Hair follicular keratinocyte (primary cell): ENCODE data around the gene RRP36. TPM values are rescaled to one million over a fixed set of nuclear protein-coding genes. Genes with fewer than 3 reads are reported as not detected.

ENCODE experiments used
- total RNA-seq: library from RNA; depleted of rRNA; stranded (reverse); fragments of >200 nt; gene quantifications from 2 replicates; pipeline ENCODE4 v1.2.3, GENCODE V29; 2015

Gene RRP36
- total RNA-seq, result 74.8 and 102 TPM in 2 replicates

GRCh38 chr6:43021270-43022047 is at the start of gene RRP36:
Gene RRP36, plus strand, starts transcription at chr6:43021623. Its CDS starts 32 bp downstream, at chr6:43021655.

GRCh38 chr6:42978839-42979522 is 42.4 kb upstream of the RRP36 start, which contains the start of gene PEX6:
Gene PEX6, minus strand, starts transcription at chr6:42979181. Its CDS starts 31 bp downstream, at chr6:42979150.

GRCh38 chr6:42984001-42984923 is 37.2 kb upstream of the RRP36 start, which contains the start of gene PPP2R5D:
Gene PPP2R5D, plus strand, starts transcription at chr6:42984570. Its CDS starts 108 bp downstream, at chr6:42984678.

DNA sequence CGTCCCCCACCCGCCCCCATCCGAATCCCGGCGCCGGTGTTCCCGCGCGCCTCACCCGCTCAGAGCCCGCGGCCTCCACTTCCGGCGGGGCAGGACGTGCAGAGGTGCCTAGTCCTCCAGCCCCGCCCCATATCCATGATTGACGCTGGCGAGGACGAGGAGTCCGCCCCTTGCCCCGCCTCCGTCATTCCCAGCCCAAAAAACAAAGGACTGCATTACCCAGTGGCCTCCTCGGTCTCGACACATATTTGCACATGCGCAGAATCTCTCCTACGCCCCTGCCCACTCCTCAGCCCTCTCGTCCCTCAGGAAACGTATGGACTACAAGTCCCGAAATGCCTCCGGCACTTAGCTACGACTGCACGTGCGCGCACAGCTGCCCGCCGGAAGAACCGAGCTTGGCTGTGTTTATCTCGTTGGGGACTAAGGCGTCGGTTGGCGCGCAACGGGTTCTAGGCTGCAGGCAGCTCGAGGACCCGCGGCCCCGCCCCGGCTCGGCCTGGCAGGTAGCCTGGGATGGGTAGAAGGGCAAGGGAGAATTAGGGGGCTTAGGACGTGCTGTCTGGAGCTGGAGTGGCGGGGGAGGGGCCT is 7.5 kb upstream of the RRP36 start, which contains the start of the genes KLHDC3 and MEA1:
Gene KLHDC3, plus strand, starts transcription at position 407 of the 591 bp plus-strand sequence. CDS start 2,944 bp downstream, outside the sequence.
Gene MEA1, minus strand, starts transcription at position 104 of the 591 bp plus-strand sequence. CDS start 133 bp downstream, outside the sequence.

GRCh38 chr6:43053545-43054205 is 32.3 kb downstream of the RRP36 start, which contains the start of gene CUL7:
Gene CUL7, minus strand, starts transcription at chr6:43053851. Its CDS starts 1,063 bp downstream, at chr6:43052788.

GRCh38 chr6:43059168-43060033 is 38.0 kb downstream of the RRP36 start, which contains the start of the genes KLC4 and MRPL2:
Gene KLC4, plus strand, starts transcription at chr6:43059631. Its CDS starts 1,705 bp downstream, at chr6:43061336.
Gene MRPL2, minus strand, starts transcription at chr6:43059434. Its CDS starts 53 bp downstream, at chr6:43059381.

DNA sequence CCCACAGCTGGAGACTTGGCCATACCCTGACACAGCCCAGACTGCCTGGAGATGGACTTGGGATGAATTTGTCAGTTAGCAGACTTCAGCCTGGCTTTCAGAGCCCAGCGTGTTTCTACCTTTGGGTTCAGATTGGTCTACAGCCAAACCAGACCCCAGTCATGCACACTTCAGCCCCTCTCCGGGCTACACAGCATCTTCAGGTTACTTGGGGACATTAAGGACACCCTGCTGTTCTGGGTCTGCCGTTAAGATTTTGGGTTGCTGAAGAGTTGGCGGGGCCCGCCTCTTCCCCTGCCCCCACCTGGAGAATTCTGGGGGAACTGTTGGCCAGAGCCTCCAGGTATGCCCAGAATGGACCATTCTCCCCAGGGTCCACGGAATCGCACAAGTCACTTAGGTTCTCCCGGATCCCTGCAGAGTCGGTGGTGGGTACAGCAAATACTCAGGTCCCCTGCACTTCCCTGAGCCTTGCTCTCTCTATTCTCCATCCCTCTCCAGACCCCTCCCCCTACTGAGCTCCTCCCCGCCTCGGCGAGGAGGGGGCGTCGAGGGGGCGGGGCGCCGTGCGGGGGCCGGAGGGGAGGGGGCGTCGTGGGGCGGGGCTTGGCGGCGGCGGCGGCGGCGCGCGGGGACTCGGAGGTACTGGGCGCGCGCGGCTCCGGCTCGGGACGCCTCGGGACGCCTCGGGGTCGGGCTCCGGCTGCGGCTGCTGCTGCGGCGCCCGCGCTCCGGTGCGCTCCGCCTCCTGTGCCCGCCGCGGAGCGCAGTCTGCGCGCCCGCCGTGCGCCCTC is 54.4 kb downstream of the RRP36 start, which contains the start of gene PTK7:
Gene PTK7, plus strand, starts transcription at position 645 of the 794 bp plus-strand sequence. CDS start 175 bp downstream, outside the sequence.

Other genes starting within 250 kb of the RRP36 start
- gene BICRAL, start 239.6 kb upstream of the RRP36 start, total RNA-seq, result 2.1 and 4.4 TPM in 2 replicates
- 96.4 and 119 TPM in 2 replicates for gene RPL7L1, start 142.0 kb upstream of the RRP36 start, total RNA-seq
- not detected in 2 replicates for gene PTCRA, start 105.6 kb upstream of the RRP36 start, total RNA-seq
- gene CNPY3, start 92.1 kb upstream of the RRP36 start, total RNA-seq, result 45.3 and 62.0 TPM in 2 replicates
- gene GNMT, start 60.9 kb upstream of the RRP36 start, total RNA-seq, result not detected in 2 replicates
- gene PEX6, start 42.4 kb upstream of the RRP36 start, total RNA-seq, result 28.0 and 37.4 TPM in 2 replicates
- gene PPP2R5D, start 37.1 kb upstream of the RRP36 start, total RNA-seq, result 40.5 and 48.1 TPM in 2 replicates
- gene MEA1, start 7.7 kb upstream of the RRP36 start, total RNA-seq, result 76.3 and 99.3 TPM in 2 replicates
- 61.0 and 76.7 TPM in 2 replicates for gene KLHDC3, start 7.4 kb upstream of the RRP36 start, total RNA-seq
- 11.2 and 20.9 TPM in 2 replicates for gene CUL7, start 32.2 kb downstream of the RRP36 start, total RNA-seq
- 42.7 and 67.2 TPM in 2 replicates for gene MRPL2, start 37.8 kb downstream of the RRP36 start, total RNA-seq
- 11.6 and 14.6 TPM in 2 replicates for gene KLC4, start 38.0 kb downstream of the RRP36 start, total RNA-seq
- gene PTK7, start 54.7 kb downstream of the RRP36 start, total RNA-seq, result 118 and 123 TPM in 2 replicates
- gene SRF, start 149.6 kb downstream of the RRP36 start, total RNA-seq, result 21.0 and 31.2 TPM in 2 replicates
- gene CUL9, start 160.6 kb downstream of the RRP36 start, total RNA-seq, result 27.9 and 50.4 TPM in 2 replicates
- gene DNPH1, start 207.9 kb downstream of the RRP36 start, total RNA-seq, result 222 and 226 TPM in 2 replicates
- gene TTBK1, start 221.9 kb downstream of the RRP36 start, total RNA-seq, result 0.04 TPM in 1 of 2 replicates, not detected in the other